Ovary (tissue), 3 donors: Measurements from ENCODE around the gene SSC4D.

ENCODE experiments used
- POLR2A ChIP-seq: fragments of 450-650 bp; IDR thresholded peaks from one replicate; pipeline ENCODE4 v1.6.1; 2017; ENCODE audit warnings: antibody characterized with exemption, mild to moderate bottlenecking, moderate library complexity
- TF ChIP-seq, protein P1 (sequence below), 3 donors: fragments of 450-650 bp in 2 of 3; fragments of 200-600 bp in 1 of 3; IDR thresholded peaks; one replicate each; pipeline versions ENCODE4 v1.5.1 to v1.8.0; 2016 to 2022; ENCODE audit warnings: antibody characterized with exemption in 3 of 3, mild to moderate bottlenecking in 1 of 3
- donor health status: DM: no; HTN: no; CAD: no.

DNA sequence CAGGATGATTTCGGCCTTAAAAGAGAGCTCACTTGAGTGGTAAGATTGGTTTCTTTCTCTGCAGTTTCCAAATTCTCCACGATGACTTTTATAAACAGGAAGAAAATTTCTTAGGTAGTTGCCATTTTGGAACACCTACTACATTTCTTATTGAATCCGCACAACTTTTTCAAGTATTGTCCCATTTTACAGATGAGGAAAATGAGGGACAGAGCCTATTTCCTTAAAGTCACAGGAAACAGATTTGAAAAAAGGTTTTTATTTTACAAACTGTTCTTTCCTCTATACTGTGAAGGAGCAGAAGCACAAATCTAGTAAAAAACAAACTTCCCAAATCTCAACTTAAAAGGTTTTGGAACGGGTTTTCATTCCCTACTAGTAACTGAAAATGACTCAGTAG is 53.4 kb downstream of the SSC4D start:
- TF ChIP-seq, protein P1, sequence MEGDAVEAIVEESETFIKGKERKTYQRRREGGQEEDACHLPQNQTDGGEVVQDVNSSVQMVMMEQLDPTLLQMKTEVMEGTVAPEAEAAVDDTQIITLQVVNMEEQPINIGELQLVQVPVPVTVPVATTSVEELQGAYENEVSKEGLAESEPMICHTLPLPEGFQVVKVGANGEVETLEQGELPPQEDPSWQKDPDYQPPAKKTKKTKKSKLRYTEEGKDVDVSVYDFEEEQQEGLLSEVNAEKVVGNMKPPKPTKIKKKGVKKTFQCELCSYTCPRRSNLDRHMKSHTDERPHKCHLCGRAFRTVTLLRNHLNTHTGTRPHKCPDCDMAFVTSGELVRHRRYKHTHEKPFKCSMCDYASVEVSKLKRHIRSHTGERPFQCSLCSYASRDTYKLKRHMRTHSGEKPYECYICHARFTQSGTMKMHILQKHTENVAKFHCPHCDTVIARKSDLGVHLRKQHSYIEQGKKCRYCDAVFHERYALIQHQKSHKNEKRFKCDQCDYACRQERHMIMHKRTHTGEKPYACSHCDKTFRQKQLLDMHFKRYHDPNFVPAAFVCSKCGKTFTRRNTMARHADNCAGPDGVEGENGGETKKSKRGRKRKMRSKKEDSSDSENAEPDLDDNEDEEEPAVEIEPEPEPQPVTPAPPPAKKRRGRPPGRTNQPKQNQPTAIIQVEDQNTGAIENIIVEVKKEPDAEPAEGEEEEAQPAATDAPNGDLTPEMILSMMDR (IDR thresholded peaks at IDR 0.05) = no peak
- no peak for TF ChIP-seq POLR2A
